SIG-M5 treated with dmso at 0.1 percent for 504 hours (cell line): ENCODE results near the gene RTP1.
"Not testable (repeated sequence)": the region's sequence is repeated elsewhere in the genome, so short reads cannot be mapped to it uniquely, and the experiment has no call there.

Experiments
- DNase-seq: peaks from one replicate; lab custom pipeline; 2025; ENCODE audit not compliant: unreplicated experiment; lab: John Stamatoyannopoulos, UW

Gene RTP1

GRCh38 chr3:187196573-187197334, 532 bp upstream of the RTP1 start:
- no peak for DNase-seq

GRCh38 chr3:187198490-187198889, 1.2 kb downstream of the RTP1 start:
- DNase-seq = no peak

- DNase-seq = not testable (repeated sequence)
Measured at GRCh38 chr3:187199463-187200050, 2.3 kb downstream of the RTP1 start.

- no peak for DNase-seq
Measured at GRCh38 chr3:187205683-187206082, 8.4 kb downstream of the RTP1 start.

DNA sequence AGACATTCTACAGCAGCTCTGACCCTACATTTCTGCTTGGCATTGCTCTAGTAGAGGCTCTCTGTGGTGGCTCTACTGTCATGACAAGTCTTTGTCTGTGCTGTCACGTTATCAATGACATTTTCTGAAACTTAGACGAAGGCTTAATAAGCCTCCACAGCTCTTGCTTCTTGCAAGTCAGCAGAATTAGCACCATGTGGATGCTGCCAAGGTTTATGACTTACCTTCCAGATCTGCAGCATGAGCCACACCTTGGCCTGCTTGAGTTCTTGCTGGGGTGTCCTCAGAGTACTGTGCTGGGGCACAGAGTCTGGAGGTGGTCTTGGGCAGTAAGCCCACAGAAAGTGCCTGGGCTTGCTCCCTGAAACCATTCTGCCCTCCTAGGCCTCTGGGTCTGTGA, 9.8 kb downstream of the RTP1 start:
- DNase-seq = no peak

DNA sequence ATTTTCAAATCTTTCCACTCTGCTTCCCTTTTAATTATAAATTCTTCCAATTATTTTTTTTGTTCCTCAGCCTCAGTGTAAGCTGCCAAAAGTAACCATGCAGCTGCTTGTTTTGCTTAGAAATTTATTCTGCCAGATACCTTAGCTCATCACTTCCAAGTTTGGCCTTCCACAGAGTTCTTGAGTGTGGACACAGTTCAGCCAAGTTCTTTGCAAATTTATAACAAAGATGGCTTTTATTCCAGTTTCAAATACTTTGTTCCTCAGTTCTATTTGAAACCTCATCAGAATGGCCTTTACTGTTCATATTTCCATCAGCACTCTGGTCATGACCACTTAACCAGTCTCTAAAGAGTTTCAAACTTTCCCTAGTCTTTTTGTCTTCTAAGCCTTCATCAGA, 10.3 kb downstream of the RTP1 start:
- DNase-seq = no peak

GRCh38 chr3:187208159-187208558, 10.9 kb downstream of the RTP1 start:
- DNase-seq = no peak

GRCh38 chr3:187209491-187209890, 12.2 kb downstream of the RTP1 start:
- DNase-seq = no peak

- no peak for DNase-seq
Measured at GRCh38 chr3:187210091-187210490, 12.8 kb downstream of the RTP1 start.

DNA sequence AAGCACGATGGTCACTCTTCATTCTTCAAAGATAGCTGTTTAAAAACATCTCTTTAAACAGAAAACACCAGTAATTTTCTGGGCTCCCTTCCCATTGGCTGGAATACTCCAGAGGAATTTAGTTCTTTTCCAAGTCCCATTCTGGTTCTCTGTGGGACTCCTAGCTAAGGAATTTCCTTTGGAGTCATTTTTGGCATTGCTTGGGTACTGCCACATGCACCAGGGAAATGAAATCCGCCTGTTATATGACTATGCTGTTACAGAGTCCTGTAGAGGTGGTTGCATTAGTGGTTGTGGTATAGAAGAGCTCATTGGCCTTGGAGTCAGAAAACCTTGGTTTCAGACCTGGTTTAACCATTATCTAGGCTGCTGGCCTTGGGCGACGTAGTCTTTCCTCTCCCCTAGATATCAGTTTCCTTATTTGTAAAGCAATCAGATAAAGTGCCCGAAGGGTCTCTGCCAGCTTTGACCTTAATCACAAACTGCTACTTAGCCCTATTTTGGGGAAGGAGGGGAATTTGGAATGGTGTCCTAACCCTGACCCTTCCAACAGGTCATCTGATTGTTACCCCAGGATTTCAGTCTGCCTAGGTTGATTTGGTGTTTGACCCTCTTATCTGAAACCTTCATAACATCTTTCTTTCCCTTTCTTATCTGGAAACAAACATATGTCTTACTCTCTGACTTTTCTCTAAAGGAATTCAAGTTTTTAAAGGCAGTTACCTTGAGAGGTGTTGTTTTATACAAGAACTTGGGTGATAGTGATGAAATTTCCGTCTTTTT, 13.4 kb downstream of the RTP1 start:
- DNase-seq = no peak

DNA sequence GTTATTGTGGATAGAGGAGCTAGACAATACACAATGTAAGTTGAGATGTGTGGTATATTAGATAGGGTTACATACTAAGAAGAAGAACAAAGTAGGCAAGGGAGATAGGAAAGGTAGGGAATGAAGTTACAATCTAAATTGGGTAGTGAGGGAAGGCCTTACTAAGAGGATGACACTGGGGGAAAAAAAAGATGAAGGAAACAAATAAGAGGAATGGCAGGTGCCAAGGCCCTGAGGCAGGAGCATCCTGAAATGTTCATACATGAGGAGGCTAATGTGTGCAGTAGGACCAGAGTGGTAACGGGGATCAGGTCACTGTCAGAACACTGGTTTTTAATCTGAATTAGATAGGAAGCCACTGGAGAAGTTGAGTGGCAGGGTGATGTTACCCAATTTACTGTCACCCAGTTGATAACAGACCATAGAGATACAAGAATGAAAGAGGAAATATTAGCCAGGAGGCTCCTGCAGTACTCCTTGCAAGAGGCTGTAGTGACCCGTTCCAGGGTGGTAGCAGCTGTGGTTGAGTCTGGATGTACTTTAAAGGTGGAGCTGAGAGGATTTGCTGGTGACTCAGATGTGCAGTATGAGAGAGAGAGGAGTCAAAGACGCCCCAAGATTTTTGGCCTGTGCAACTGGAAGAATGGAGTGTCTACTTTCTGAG, 14.4 kb downstream of the RTP1 start:
- no peak for DNase-seq

DNA sequence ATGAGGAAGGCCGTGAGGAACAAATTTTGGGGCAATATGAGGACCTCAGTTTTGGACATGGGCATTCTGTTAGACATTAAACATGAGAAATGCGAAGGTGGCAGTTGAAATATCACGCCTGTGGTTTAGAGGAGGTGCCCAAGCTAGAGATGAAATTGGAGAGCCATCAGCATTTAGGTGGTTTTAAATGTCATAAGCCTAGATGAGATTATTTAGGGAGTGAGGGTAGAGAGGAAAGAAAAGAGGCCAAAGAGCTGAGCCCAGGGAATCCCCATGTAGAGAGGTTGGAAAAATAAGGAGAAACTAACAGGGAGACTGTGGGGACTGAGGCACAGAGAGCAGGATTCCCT, 14.9 kb downstream of the RTP1 start:
- DNase-seq = no peak

DNA sequence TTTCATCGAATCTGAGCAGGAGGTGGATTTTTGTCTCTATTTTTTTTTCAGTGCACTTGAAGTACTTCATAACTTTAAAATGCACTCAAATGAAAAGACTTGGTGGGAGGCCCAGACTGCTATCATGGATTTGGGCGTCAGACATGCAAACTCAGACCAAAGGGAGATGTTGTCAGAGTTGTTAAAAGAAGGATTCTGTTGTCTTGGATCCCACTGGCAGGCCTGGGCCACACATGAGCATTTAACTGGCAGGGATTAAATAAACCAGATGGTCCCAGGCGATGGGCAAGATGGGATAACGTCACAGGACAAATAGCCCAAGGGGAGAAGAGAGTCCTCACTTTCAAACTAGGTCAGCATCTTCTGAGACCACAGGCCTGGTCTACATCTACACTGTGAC, 15.4 kb downstream of the RTP1 start:
- no peak for DNase-seq

- DNase-seq = no peak
Measured at GRCh38 chr3:187213616-187214015, 16.3 kb downstream of the RTP1 start.

- DNase-seq = no peak
Measured at GRCh38 chr3:187215460-187215859, 18.2 kb downstream of the RTP1 start.

DNA sequence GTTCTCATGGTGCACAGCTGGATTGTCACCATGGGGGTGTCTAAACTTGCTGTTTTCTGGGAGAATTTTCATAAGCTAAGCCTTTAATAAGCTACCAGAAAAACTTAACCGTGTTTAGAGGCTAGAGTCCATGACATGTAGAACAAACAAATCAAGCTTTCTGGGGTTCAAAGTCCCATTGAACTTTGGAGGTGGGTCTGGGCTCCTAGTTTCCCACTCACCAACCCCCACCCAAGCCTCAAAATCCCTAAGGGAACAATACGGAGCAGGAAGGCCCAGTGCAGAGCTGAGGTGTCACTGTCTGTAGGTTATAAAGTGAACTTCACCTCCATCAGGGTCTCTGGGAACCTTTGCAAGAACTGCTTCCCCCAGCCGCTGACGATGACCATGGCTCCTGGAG, 25.5 kb downstream of the RTP1 start:
- DNase-seq = no peak

- DNase-seq = no peak
Measured at GRCh38 chr3:187223799-187224198, 26.5 kb downstream of the RTP1 start.

- DNase-seq = no peak
Measured at GRCh38 chr3:187227658-187228258, 30.5 kb downstream of the RTP1 start.

- DNase-seq = no peak
Measured at GRCh38 chr3:187228740-187229139, 31.5 kb downstream of the RTP1 start.

GRCh38 chr3:187230011-187230410, 32.7 kb downstream of the RTP1 start:
- no peak for DNase-seq

- DNase-seq = no peak
Measured at GRCh38 chr3:187236962-187237361, 39.7 kb downstream of the RTP1 start.
